ENCODE measurements around the gene C1QBP.
"Not testable (repeated sequence)": the region's sequence is repeated elsewhere in the genome, so short reads cannot be mapped to it uniquely, and the experiment has no call there.

The C1QBP gene, protein sequence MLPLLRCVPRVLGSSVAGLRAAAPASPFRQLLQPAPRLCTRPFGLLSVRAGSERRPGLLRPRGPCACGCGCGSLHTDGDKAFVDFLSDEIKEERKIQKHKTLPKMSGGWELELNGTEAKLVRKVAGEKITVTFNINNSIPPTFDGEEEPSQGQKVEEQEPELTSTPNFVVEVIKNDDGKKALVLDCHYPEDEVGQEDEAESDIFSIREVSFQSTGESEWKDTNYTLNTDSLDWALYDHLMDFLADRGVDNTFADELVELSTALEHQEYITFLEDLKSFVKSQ

DNA sequence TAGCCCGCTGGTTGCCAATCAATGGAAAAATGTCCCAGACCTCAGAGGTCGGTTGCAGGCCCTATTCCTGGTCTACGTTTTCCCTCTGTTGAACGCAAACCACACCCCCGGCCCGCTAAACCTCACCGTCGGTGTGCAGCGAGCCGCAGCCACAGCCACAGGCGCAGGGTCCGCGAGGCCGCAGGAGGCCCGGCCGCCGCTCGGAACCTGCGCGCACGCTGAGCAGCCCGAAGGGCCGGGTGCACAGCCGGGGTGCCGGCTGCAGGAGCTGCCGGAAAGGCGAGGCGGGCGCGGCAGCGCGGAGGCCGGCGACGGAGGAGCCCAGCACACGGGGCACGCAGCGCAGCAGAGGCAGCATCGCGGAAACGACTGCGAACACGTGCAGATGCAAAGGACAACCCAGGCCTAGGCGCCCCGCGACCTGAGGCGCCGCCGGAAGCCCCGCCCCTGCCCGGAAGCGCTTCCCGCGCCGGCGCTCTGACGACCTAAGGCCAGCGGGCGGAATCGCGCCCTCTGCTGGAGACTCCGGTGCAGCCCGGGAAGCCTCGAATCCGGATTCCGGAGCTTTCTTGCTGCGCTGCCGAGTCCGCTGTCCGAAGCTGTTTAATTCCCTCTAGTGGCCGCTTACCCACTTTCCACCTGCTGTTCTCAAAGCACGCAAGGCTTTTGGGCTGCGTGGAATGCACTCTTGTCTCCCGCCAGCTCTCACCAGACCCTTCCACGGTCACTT, at the start of gene C1QBP:
Gene C1QBP (minus strand): TSS at position 440 of the 730 bp plus-strand sequence. CDS start 82 bp downstream, at position 358.
- DNase-seq (ENCODE audit: low spot score) = peak; percentile 93

DNA sequence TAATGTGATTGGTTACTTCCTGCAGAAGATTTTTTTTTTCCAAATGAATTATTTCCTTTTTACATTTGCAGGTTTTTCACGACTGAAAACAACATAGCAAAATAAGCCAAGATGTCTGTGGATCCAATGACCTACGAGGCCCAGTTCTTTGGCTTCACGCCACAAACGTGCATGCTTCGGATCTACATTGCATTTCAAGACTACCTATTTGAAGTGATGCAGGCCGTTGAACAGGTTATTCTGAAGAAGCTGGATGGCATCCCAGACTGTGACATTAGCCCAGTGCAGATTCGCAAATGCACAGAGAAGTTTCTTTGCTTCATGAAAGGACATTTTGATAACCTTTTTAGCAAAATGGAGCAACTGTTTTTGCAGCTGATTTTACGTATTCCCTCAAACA, 49.8 kb upstream of the C1QBP start:
- no peak for DNase-seq (ENCODE audit: low spot score)

DNA sequence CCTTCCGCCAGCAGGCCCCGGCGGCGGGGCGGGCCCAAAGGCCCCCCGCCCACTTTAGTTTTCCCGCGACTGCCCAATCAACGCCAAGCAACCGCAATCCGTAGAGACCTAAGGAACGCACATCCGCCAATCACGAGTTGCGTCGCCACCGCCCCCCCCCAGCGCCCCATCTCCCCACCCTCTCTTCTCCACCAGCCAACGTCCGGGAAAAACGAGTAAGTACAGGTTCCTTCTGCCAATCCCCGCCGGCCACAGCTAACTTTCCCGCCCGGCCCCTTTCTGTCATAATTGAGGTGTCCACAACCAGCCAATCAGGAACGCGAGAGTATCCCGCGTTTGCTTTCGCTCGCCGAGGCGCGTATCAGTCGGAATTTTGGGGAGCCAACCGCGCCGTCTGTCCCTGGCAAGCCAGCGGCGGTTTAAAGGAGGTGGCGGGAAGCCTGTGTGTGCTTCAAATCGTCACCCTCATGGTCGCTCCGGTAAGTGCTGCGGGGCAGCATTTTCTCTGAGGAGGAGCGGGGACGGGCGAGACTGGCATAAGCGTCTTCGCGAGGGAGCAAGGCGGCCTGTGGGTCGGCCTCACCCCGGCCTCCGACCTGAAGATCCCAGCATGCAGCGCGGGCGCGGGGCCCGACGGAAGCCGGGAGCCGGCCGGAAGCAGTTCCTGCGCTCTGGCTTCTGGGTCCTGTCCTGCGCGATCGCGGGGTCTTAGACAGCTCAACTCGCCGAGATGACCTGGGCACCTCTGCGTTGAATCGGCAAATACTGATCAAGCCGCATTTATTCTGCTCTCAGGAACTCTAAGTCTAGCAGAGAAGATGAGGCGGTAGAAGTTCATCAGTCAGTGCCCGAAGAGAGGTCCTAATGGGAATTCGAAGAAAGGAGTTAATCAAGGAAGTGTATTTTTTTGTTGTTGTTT, 47.5 kb upstream of the C1QBP start, which contains the start of gene MIS12:
Gene MIS12 (plus strand): TSS at position 361 of the 919 bp plus-strand sequence. CDS start 2,297 bp downstream, outside the sequence.
- peak; percentile 99 for DNase-seq (ENCODE audit: low spot score)

DNA sequence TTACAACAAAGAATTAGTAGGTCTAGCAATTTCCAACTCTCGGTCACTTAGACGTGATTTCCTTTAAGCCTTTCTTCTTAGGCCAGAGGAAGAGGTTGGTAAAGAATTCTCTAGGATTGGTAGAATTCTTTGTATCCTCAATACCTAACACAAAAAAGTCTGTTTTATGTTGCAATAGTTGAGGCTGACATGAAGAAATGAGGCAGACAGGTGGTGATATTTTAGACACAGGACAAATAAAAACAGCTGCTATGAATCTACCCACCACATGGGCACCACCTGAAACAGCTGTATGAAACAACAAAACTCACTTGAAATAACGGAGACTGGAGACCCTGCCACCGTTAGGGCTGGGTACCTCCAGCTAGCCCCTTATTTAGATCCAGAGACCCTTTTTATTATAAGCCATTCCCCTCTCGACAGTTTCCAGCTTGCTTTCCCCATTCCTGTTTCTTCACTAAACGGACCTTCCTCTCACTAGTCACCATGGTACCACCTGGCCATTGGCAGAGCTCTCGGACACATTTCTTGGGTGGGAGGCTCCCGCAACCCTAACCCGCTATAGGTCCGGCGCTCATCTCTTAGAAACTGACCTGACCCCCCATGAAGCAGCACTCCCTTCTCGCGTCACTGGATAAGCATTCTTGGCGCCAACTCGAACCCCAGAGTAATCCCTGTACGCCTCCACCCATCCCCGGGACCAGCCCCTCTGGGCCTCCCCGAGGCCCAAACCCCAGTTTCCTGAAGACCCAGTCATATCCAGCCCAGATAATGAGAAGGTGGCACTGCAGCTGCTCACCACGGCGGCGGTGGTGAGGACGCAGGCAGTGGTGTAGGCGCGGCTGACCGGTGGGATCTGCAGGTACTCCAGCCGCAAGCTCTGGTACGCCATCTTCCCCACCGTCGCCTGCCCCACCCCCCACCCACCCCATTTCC, 46.6 kb upstream of the C1QBP start, which contains the start of gene DERL2:
Gene DERL2 (minus strand): TSS at position 909 of the 936 bp plus-strand sequence. CDS start 17 bp downstream, at position 892.
- peak; percentile 62 for DNase-seq (ENCODE audit: low spot score)

DNA sequence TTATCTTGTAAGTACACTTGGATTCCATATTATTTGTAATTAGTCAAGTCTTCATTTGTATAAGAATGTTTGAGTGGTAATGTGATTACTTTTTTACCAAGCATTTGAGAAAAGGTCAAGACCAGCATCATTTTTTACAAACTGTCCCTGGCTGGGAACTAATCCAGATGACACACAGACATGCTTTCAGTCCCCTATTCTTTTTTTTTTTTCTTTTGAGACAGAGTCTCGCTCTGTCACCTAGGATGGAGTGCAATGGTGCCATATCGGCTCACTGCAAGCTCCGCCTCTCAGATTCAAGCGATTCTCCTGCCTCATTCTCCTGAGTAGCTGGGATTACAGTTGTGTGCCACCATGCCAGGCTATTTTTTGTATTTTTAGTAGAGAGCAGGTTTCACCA, 42.5 kb upstream of the C1QBP start:
- DNase-seq (ENCODE audit: low spot score) = no peak

DNA sequence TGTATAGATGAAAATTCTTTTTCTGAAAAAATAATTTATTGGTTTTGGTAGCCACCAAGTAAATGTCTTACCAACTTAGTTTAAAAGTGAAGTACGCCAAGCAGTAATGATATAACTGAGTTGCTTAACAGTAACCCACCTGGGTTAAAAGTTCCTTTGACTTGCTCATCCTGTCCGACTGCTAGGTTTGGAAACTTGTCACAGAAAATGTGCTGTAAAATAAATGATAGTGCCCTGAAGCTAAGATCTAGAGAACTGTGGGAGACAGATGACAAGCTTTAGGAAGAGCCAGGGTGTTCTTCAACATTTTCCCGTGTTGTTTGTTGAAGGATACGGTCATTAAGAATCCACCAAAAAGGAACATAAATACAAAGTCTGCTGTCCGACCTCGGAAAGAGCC, 42.0 kb upstream of the C1QBP start:
- no peak for DNase-seq (ENCODE audit: low spot score)

DNA sequence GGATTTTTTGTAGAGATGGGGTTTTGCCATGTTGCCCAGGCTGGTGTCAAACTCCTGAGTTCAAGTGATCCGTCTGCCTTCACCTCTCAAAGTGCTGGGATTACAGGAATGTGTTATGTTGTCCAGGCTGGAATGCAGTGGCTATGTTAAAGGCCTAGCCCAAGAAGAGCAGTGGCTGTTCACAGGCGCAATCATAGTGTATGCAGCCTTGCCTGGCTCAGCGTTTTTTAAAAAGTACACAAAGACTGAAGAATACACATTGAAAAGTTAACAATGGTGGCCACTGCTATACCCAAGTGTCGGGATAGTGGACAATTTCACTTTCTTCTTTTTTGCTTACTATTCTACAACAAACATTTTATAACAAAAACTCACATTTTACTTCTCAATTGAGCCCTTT, 40.0 kb upstream of the C1QBP start:
- no peak for DNase-seq (ENCODE audit: low spot score)

DNA sequence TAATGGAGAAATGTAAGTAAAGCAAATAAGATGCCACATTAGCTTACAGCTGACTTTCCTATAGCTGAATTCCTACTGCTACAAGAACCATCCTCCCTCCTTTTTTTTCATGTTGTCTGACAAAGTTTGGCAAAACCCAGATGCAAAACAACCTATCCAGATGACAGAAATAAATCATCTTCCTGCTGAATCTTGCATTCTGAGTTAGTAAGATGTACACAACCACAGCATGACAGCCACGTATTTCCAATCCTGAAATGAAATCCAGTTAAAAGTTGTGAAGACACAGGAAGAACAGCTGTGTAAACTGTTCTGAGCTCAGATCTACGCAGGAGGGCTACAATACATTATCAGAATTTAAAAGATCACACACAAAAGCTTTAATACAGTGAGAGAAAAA, 35.0 kb upstream of the C1QBP start:
- no peak for DNase-seq (ENCODE audit: low spot score)

DNA sequence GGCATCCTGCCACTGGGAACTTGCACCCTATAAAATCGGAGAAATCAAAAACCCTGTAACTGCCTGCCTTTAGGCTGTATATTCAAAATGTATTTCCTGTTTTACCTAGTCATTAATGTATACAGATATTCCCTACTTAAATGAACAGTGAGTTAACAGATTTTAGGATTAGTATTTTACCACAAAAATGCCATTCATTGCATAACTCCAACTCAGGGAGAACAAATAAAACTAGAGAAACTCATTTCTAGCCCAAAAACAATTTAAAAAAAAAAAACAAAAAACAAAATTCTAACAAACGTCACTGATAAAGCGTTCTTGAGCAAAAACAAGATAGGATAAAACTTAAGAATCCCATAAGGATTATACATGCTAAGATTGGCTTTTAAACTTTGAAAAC, 33.6 kb upstream of the C1QBP start:
- DNase-seq (ENCODE audit: low spot score) = no peak

DNA sequence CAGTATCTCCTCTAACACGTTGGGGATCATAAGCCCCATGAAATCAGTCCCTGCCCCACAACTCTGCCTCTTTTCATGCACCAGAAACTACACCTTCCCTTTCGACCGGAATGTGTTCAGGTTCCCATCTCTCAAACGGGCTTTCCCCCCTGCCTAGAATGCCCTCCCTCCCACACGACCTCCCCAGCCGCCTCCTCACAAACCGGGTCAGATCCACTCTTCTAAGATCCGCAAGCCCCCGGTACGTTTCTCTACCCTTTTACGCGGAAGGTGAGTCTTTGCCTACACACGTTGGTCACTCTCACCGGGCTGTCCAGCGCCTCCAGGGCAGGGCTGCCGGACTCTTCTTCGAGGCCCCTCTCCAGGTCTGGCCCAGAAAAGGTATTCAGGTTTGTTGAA, 29.1 kb upstream of the C1QBP start:
- no peak for DNase-seq (ENCODE audit: low spot score)

DNA sequence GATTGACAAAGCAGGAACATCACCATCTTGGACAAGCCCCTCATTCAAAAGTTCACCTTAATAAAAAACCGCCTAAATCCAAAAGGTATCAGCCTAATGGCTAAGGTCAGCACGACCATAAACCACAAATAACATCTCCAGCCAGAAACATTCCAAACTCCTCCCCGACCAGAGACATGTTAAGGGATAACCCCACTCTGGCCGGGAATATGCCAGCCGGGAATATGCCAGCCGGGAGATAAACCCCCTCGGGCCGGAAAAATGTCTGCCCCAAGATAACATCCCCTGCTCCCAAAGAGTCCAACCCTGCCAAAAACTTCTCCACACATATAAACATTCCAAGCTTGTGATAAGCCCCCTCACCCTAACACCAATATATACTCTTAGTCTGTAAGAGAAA, 28.5 kb upstream of the C1QBP start:
- no peak for DNase-seq (ENCODE audit: low spot score)

DNA sequence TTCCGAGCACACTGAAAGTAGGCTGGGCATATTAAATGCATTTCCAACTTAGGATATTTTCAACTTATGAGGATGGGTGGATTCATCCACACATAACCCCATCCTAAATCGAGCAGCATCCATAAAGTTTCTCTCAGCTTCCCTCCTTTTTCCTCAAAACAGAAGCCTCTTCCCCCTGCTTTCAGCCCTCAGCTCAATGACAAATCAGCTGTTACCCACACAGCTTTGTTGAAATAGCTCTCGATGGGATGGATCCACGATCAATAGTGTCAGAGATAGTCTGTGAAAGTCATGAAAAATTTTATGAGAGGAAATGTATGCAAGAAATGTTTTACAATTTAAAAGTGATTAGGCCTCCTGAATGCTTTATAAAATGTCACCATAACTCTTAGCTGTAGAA, 27.3 kb upstream of the C1QBP start:
- no peak for DNase-seq (ENCODE audit: low spot score)

DNA sequence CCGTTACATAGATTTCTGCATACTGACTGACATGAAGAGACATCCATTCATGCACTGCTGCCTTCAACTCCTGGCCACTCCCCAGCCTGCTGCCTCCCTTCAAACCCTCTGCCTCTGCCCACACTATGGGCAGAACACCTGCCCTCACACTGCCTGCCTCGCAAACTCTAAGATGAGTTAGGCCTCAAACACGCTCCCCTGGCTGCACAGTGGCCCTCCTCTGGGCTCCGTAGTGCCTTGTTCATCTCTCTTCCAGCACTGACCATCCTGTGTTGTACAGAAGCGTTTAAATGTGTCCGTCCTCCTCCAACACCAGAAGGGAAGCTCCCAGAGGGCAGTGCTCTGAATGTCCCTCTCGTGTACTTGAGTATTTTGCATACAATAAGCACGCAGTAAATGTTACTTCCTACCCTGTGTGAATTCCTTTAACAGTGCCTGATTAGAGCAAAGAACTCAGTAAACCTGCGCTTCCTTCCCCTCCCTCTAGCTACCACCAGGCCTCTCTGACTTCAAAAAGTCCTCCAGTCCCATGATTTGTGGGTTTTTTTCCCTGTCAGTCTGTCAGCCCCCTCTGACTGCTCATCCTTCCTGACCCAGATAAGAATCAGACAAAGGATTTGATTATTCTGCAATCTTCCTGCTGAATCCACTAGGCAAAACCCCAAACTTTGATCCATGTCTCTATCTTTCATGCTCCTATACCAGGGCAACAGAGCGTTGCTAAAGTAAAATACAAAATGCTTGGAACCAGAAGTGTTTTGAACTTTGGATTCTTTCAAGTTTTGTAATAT, 26.0 kb upstream of the C1QBP start:
- DNase-seq (ENCODE audit: low spot score) = no peak

DNA sequence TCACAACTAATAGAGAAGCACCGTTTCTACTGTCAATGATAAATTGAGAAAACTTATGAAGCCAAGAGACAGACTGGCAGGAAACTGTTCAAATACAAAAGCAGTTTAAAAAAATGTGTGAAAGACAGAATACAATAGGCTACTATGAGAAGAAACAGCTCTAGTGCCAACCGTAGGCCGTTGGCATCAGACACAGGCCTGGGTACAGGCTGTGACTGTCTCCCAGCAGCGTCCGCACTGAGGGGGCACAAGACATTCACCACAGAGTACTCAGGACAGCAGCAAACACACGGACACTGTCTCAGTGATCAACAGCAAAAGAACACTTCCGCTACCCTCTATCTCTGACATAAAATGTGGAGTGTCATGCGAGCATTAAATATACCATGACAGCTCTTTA, 7.8 kb upstream of the C1QBP start:
- DNase-seq (ENCODE audit: low spot score) = no peak

DNA sequence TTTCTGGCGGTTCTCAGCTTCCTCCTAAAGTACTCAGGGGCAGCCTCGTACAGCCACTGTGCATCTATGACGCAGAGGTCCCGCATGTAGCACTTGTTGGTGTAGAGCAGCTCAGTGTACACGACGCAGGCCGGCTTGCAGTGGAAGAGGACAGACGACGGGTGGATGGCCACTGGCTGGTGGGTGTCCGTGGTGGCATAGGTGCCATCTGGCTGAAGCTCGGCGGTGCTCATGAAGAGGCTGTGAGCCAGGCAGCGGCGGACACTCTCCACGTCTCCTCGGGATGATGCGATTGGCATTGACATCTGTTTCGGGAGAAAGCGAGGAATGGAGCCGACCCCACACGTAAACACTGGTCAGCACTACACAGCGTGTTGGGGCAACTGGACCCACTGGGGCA, 5.3 kb upstream of the C1QBP start:
- DNase-seq (ENCODE audit: low spot score) = no peak

DNA sequence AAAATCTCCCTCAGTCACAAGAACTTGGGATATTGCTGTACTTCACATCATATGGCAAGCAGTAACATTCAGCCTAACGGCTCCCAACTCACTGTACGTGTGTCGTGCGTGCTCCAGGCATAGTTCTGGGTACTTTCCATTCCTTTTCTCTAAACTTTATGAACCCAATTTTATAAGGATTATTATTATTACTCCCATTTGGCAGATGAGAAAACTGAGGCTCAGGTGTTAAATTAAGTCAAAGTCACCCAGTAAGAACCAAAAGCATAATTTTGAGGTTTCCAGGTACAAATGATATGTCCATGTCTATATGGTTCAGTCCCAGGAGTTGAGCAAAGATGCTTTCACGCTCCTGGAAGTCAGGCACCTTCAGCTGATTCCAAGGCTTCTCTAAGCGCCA, 4.8 kb upstream of the C1QBP start:
- no peak for DNase-seq (ENCODE audit: low spot score)

DNA sequence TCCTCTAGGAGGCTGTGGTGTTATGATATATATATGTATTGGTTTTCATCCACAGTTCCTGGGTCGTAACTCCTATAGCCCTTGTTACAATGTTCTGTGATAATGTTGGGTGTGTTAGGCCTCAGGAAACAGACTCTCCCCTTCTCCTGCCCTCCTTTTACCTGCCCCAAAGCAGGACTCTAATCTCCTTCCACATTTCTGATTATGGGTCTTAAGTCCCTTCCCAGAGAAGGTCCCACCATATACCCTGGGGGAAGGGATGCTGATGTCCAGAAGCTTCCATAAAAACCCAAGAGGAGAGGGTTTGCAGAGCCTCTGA, 450 bp upstream of the C1QBP start:
- no peak for DNase-seq (ENCODE audit: low spot score)

DNA sequence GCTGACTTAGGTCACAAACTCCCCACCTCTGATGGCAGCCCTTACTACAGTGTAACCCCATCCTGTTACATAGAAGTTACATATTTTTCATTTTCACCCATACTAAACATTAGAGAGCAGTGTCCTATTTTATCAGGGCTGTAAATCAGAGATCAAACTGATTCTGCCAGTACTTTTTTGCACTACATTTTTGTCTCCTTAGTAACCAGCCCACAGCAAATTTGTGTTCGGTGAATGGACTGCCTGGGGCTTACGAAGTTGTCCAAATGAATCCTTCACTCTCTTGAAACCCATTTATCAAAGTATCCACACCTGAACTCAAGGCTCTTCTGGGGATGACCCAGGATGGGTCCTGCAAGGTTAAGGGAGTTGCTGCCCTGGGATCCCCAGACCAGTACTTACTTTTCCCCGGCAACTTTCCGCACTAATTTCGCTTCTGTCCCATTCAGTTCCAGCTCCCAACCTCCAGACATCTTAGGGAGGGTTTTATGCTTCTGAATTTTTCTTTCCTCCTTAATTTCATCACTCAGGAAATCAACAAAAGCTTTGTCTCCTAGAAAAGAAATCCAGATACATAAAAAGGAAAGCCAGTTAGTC, 1.1 kb downstream of the C1QBP start:
- DNase-seq (ENCODE audit: low spot score) = peak; percentile 38

DNA sequence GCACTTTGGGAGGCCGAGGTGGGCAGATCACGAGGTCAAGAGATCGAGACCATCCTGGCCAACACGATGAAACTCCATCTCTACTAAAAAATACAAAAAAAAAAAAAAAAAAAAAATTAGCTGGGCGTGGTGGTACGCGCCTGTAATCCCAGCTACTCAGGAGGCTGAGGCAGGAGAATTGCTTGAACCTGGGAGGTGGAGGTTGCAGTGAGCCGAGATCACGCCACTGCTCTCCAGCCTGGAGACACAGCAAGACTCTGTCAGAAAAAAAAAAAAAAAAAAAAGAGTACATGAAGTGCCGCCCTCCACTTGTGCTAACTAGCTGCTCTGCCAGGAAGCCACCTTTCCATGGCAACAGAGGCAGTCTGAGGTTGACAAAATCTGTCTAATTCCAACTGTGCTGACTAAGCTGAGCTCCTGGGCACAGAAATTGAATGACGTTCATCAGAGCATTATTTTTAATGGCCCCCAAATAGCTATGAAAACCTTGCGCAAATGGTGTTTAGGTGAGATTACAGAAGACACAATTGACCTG, 3.1 kb downstream of the C1QBP start:
- DNase-seq (ENCODE audit: low spot score) = not testable (repeated sequence)

DNA sequence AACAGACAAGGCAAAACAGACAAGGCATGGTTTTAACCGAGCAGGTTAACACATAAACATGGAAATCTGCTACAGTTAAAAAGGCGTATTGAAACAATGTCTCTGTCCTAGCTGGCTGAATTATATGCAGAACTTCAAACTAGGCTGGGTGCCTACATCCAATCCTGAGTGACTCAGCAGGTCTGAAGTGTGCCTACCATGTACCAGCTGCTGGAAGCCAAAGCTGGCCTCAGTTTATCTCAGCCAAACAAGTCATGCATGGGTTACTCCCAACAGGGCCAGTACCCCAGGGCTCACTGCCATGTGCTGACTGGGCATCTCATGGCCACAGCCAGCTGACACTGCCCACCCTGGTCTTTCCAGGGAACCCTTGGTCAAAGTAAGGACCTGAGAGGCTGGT, 4.0 kb downstream of the C1QBP start:
- no peak for DNase-seq (ENCODE audit: low spot score)

All from kidney tubule cell (primary cell).